ENCODE measurements around the gene PSME2. TPM values are rescaled to one million over a fixed set of nuclear protein-coding genes. Genes with fewer than 3 reads are reported as not detected.

The PSME2 gene
- total and polyA plus RNA-seq, 10 of the 15 experiments (the other 5 are each of a cell fraction or from before 2014, with no cell fraction given), result 510 to 3,542 (median 913) TPM

DNA sequence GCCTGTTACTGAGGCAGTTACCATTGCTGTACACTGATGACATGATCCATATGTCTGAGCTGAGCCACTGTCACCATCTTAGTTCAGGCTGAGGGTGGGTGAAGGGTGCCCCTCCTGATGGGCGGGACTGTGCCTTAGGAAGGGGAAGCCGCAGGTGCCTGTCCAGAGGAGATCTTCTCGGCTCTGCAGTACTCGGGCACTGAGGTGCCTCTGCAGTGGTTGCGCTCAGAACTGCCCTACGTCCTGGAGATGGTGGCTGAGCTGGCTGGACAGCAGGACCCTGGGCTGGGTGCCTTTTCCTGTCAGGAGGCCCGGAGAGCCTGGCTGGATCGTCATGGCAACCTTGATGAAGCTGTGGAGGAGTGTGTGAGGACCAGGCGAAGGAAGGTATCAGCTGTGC is 4.6 kb upstream of the PSME2 start:
- POLR2A ChIA-PET, result interaction anchor here (0.7 to 2.6 kb wide), 5 partner anchors 10 to 44 kb away, joined by 3 to 21 read pairs (median 3); partner anchors contain the start of genes DCAF11, EMC9, IRF9 and NRL
- BruUV-seq (replicated peaks), result no TSS peak
- intact Hi-C loops (cut with micrococcal nuclease; ENCODE audit: unreplicated experiment), result no loop called here
- SMC1A ChIA-PET (ENCODE audit: uncharacterized antibody, unreplicated experiment), result interaction anchor here (3.6 kb wide), 1 partner anchor 11 kb away, joined by 22 read pairs; the partner anchor contains the start of gene IRF9
- no peak for ATAC-seq
- no peak overlapping the region for H2AFZ ChIP-seq (ENCODE audit: control insufficient read depth, low read depth, low read length)
- no peak overlapping the region for H3K4me3 ChIP-seq
- no peak for FAIRE-seq
- no peaks in the 10 kb centered on the region for H3K4me1 ChIP-seq (ENCODE audit: control insufficient read depth, insufficient read depth, low read length)
- TF ChIP-seq ZNF207 (IDR thresholded peaks at IDR 0.05; ENCODE audit: borderline replicate concordance) (no peak), IKZF1 (conservative IDR thresholded peaks at IDR 0.05) (no peak), MYC (IDR thresholded peaks at IDR 0.05; ENCODE audit: insufficient read depth, insufficient read length, insufficient replicate concordance, low read length, severe bottlenecking) (no peak)
- no peaks in the 10 kb centered on the region for H3K27me3 ChIP-seq (replicated peaks in 1 of 2; ENCODE audit: control insufficient read depth in 2 of 2, insufficient read depth in 2 of 2, low read length in 1 of 2)
- H3K9ac ChIP-seq (ENCODE audit: control insufficient read depth, insufficient read depth, low read length), result no peak overlapping the region
- H3K4me2 ChIP-seq (ENCODE audit: control insufficient read depth, insufficient read depth), result no peak overlapping the region
- 97% methylated on average over 9 of the region's 9 CpGs for WGBS (ENCODE audit: insufficient coverage, insufficient replicate concordance, low lambda C conversion rate, missing lambda C conversion rate)
- CTCF ChIA-PET, result interaction anchor here (2.2 to 8.2 kb wide), 2 partner anchors 10 to 42 kb away, joined by 6 to 63 read pairs; partner anchors contain the start of gene IRF9
- no peaks in the 10 kb centered on the region; the same call in 2 of the 3 replicates for H3K9me3 ChIP-seq (replicated peaks; ENCODE audit: control insufficient read depth, insufficient read depth, low read length)
- no peak overlapping the region for H3K27ac ChIP-seq (ENCODE audit: control insufficient read depth, insufficient read depth)
- no peaks in the 10 kb centered on the region for H4K20me1 ChIP-seq (ENCODE audit: control insufficient read depth, insufficient read depth)
- DNase-seq (ENCODE audit: low read depth, low spot score), result no peak
- H3K36me3 ChIP-seq (ENCODE audit: control insufficient read depth in 2 of 2, insufficient read depth in 2 of 2, low read length in 1 of 2), result peaks cover 27 to 31% of the 10 kb centered on the region in 2 experiments
- RAD21 ChIA-PET (ENCODE audit: unreplicated experiment), result no interaction called here
- peaks cover 34% of the 10 kb centered on the region for H3K79me2 ChIP-seq (ENCODE audit: control insufficient read depth, insufficient read depth, low read length)
- in situ Hi-C loops (cut with MboI), result no loop called here

- intact Hi-C loops (cut with micrococcal nuclease; ENCODE audit: unreplicated experiment) (no loop called here), in situ Hi-C loops (cut with MboI) (no loop called here)
- 83% methylated on average over 9 of the region's 9 CpGs for WGBS (ENCODE audit: insufficient coverage, insufficient replicate concordance, low lambda C conversion rate, missing lambda C conversion rate)
- BruUV-seq (replicated peaks), result no TSS peak
- H3K79me2 ChIP-seq (ENCODE audit: control insufficient read depth, insufficient read depth, low read length), result peaks cover 38% of the 10 kb centered on the region
- SMC1A ChIA-PET (ENCODE audit: uncharacterized antibody, unreplicated experiment), result interaction anchor here (2.4 to 3.6 kb wide), 2 partner anchors 11 to 35 kb away, joined by 7 to 22 read pairs; partner anchors contain the start of genes DCAF11, IRF9 and NRL
- ATAC-seq, result no peak
- H3K4me2 ChIP-seq (ENCODE audit: control insufficient read depth, insufficient read depth), result no peak overlapping the region
- no peak for DNase-seq (ENCODE audit: low read depth, low spot score)
- H3K9me3 ChIP-seq (replicated peaks; ENCODE audit: control insufficient read depth, insufficient read depth, low read length), result no peaks in the 10 kb centered on the region; the same call in 2 of the 3 replicates
- H2AFZ ChIP-seq (ENCODE audit: control insufficient read depth, low read depth, low read length), result no peak overlapping the region
- H4K20me1 ChIP-seq (ENCODE audit: control insufficient read depth, insufficient read depth), result no peaks in the 10 kb centered on the region
- H3K4me1 ChIP-seq (ENCODE audit: control insufficient read depth, insufficient read depth, low read length), result no peaks in the 10 kb centered on the region
- H3K4me3 ChIP-seq, result no peak overlapping the region
- no peaks in the 10 kb centered on the region for H3K27me3 ChIP-seq (replicated peaks in 1 of 2; ENCODE audit: control insufficient read depth in 2 of 2, insufficient read depth in 2 of 2, low read length in 1 of 2)
- peaks cover 24 to 28% of the 10 kb centered on the region in 2 experiments for H3K36me3 ChIP-seq (ENCODE audit: control insufficient read depth in 2 of 2, insufficient read depth in 2 of 2, low read length in 1 of 2)
- FAIRE-seq, result no peak
- POLR2A ChIA-PET, result interaction anchor here (0.5 to 5.8 kb wide), 8 partner anchors 9 to 72 kb away, joined by 3 to 84 read pairs (median 3); partner anchors contain the start of genes DCAF11, EMC9, IRF9 and NRL
- H3K27ac ChIP-seq (ENCODE audit: control insufficient read depth, insufficient read depth), result no peak overlapping the region
- RAD21 ChIA-PET (ENCODE audit: unreplicated experiment), result interaction anchor here (1.4 kb wide), 1 partner anchor 11 kb away, joined by 3 read pairs; the partner anchor contains the start of gene IRF9
- H3K9ac ChIP-seq (ENCODE audit: control insufficient read depth, insufficient read depth, low read length), result no peak overlapping the region
- CTCF ChIA-PET, result interaction anchor here (1.1 to 8.2 kb wide), 3 partner anchors 10 to 42 kb away, joined by 3 to 63 read pairs (median 6); partner anchors contain the start of gene IRF9
- TF ChIP-seq ZNF622 (IDR thresholded peaks at IDR 0.05), result no peak
- TF ChIP-seq BCL11A (IDR thresholded peaks at IDR 0.05; ENCODE audit: low read depth, low read length), result no peak
- no peak for TF ChIP-seq MEF2A (IDR thresholded peaks at IDR 0.05; ENCODE audit: insufficient read depth, low read depth, low read length)
- no peak for TF ChIP-seq SMC3 (IDR thresholded peaks at IDR 0.05; ENCODE audit: borderline replicate concordance, low read length)
- no peak for TF ChIP-seq SKIL (IDR thresholded peaks at IDR 0.05; ENCODE audit: low read depth, poor library complexity, severe bottlenecking)
- TF ChIP-seq BMI1 (IDR thresholded peaks at IDR 0.05; ENCODE audit: borderline replicate concordance), result no peak
- no peak for TF ChIP-seq SUPT20H (IDR thresholded peaks at IDR 0.05; ENCODE audit: borderline replicate concordance, control insufficient read depth, low read depth, low read length)
- no peak for TF ChIP-seq USF2 (IDR thresholded peaks at IDR 0.05; ENCODE audit: borderline replicate concordance, low read depth, low read length)
- no peak for TF ChIP-seq RBBP5 (conservative IDR thresholded peaks at IDR 0.05)
- TF ChIP-seq JUND (IDR thresholded peaks at IDR 0.05; ENCODE audit: low read depth, low read length), result no peak
Observed at GRCh38 chr14:24150567-24150966, 4.2 kb upstream of the PSME2 start.
